H9 (cell line): Measurements from ENCODE around the gene STIM2. TPM values are rescaled to one million over a fixed set of nuclear protein-coding genes. Genes with fewer than 3 reads are reported as not detected.

ENCODE experiments used
- DNase-seq: peaks from one replicate; pipeline ENCODE4 v3.0.0-alpha.2; 2017
- H2AFZ ChIP-seq: one replicate; pipeline ENCODE4 v1.6.1; 2013; ENCODE audit warnings: mild to moderate bottlenecking, low read length, control low read depth, moderate library complexity
- H2AK5ac ChIP-seq: 2 replicates; pipeline ENCODE4 v1.6.1; 2013; ENCODE audit warnings: low read length, control low read depth, mixed read lengths; ENCODE audit not compliant: insufficient read length
- H2BK120ac ChIP-seq: one replicate; pipeline ENCODE4 v1.6.1; 2013; ENCODE audit warnings: low read depth, mild to moderate bottlenecking, low read length, control low read depth, inconsistent platforms; ENCODE audit not compliant: poor library complexity, severe bottlenecking
- H2BK12ac ChIP-seq: 2 replicates; pipeline ENCODE4 v1.6.1; 2013; ENCODE audit warnings: low read length, control low read depth, mixed read lengths, low read depth; ENCODE audit not compliant: insufficient read length
- H2BK15ac ChIP-seq: 2 replicates; pipeline ENCODE4 v1.6.1; 2013; ENCODE audit warnings: low read depth, low read length, control low read depth
- H2BK20ac ChIP-seq: one replicate; pipeline ENCODE4 v1.6.1; 2013; ENCODE audit warnings: low read depth, mild to moderate bottlenecking, low read length, control low read depth, inconsistent platforms; ENCODE audit not compliant: poor library complexity, severe bottlenecking
- H2BK5ac ChIP-seq: 2 replicates; pipeline ENCODE4 v1.6.1; 2013; ENCODE audit warnings: low read length, control low read depth, mixed read lengths; ENCODE audit not compliant: insufficient read length
- H3K14ac ChIP-seq: 2 replicates; pipeline ENCODE4 v1.6.1; 2013; ENCODE audit warnings: low read length, control low read depth; ENCODE audit not compliant: insufficient read depth
- H3K18ac ChIP-seq: 2 replicates; pipeline ENCODE4 v1.6.1; 2013; ENCODE audit warnings: low read depth, mild to moderate bottlenecking, mixed read lengths, low read length, control low read depth; ENCODE audit not compliant: insufficient read length
- H3K23ac ChIP-seq: 2 replicates; pipeline ENCODE4 v1.6.1; 2013; ENCODE audit warnings: low read length, control low read depth, mixed read lengths, low read depth; ENCODE audit not compliant: insufficient read length
- H3K23me2 ChIP-seq: 2 replicates; pipeline ENCODE4 v1.6.1; 2013; ENCODE audit warnings: low read depth, mild to moderate bottlenecking, mixed read lengths, low read length, control low read depth; ENCODE audit not compliant: insufficient read length, poor library complexity, severe bottlenecking
- H3K27ac ChIP-seq: 2 replicates; pipeline ENCODE4 v1.5.1; 2013; ENCODE audit warnings: low read length, control low read depth, mixed read lengths, low read depth; ENCODE audit not compliant: insufficient read length
- H3K27me3 ChIP-seq: 2 replicates; pipeline ENCODE4 v1.6.1; 2013; ENCODE audit warnings: low read length, control low read depth, inconsistent platforms; ENCODE audit not compliant: insufficient read depth
- H3K4ac ChIP-seq: 2 replicates; pipeline ENCODE4 v1.6.1; 2013; ENCODE audit warnings: low read depth, mild to moderate bottlenecking, control low read depth, inconsistent platforms, low read length, moderate library complexity
- H3K4me1 ChIP-seq: 2 replicates; pipeline ENCODE4 v1.6.1; 2013; ENCODE audit warnings: low read length, control low read depth, inconsistent platforms; ENCODE audit not compliant: insufficient read depth
- H3K4me2 ChIP-seq: 2 replicates; pipeline ENCODE4 v1.6.1; 2013; ENCODE audit warnings: low read length, control low read depth, mixed read lengths; ENCODE audit not compliant: insufficient read length, insufficient read depth
- H3K56ac ChIP-seq: 2 replicates; pipeline ENCODE4 v1.6.1; 2013; ENCODE audit warnings: low read depth, mild to moderate bottlenecking, mixed read lengths, low read length, control low read depth; ENCODE audit not compliant: insufficient read length
- H3K79me1 ChIP-seq: 2 replicates; pipeline ENCODE4 v1.6.1; 2013; ENCODE audit warnings: low read depth, mild to moderate bottlenecking, moderate library complexity, low read length, control low read depth, inconsistent platforms; ENCODE audit not compliant: insufficient read depth, poor library complexity, severe bottlenecking
- H3K79me2 ChIP-seq: 2 replicates; pipeline ENCODE4 v1.6.1; 2013; ENCODE audit warnings: low read length, control low read depth, inconsistent platforms; ENCODE audit not compliant: insufficient read depth
- H3K9ac ChIP-seq: 2 replicates; pipeline ENCODE4 v1.6.1; 2013; ENCODE audit warnings: low read length, control low read depth, mixed read lengths; ENCODE audit not compliant: insufficient read length; ENCODE audit errors: extremely low read depth
- H3K9me3 ChIP-seq: one replicate; pipeline ENCODE4 v1.6.1; 2013; ENCODE audit warnings: low read depth, low read length, inconsistent platforms; ENCODE audit not compliant: control insufficient read depth
- H3T11ph ChIP-seq: one replicate; pipeline ENCODE4 v1.6.1; 2013; ENCODE audit warnings: mild to moderate bottlenecking, low read length, control low read depth, inconsistent platforms
- H4K20me1 ChIP-seq: one replicate; pipeline ENCODE4 v1.6.1; 2013; ENCODE audit not compliant: control insufficient read depth, insufficient read length, insufficient read depth
- H4K5ac ChIP-seq: 2 replicates; pipeline ENCODE4 v1.6.1; 2013; ENCODE audit warnings: low read depth, mild to moderate bottlenecking, mixed read lengths, low read length, control low read depth; ENCODE audit not compliant: insufficient read length
- H4K8ac ChIP-seq: replicated peaks from 2 replicates; pipeline ENCODE4 v1.6.1; 2013; ENCODE audit warnings: low read length, control low read depth, mixed read lengths, low read depth; ENCODE audit not compliant: insufficient read length
- H4K91ac ChIP-seq: 2 replicates; pipeline ENCODE4 v1.6.1; 2013; ENCODE audit warnings: low read depth, mild to moderate bottlenecking, moderate library complexity, mixed read lengths, low read length, control low read depth; ENCODE audit not compliant: insufficient read length
- H3K27ac Mint-ChIP-seq, 3 experiments: 2 replicates in 2 of 3; 3 replicates in 1 of 3; pipeline ENCODE4 v1.8.0; 2020 to 2021; ENCODE audit warnings: mixed read lengths in 3 of 3, mild to moderate bottlenecking in 1 of 3, moderate library complexity in 1 of 3
- H3K27me3 Mint-ChIP-seq: 2 replicates; pipeline ENCODE4 v1.8.0; 2021; ENCODE audit warnings: low read depth, mild to moderate bottlenecking, moderate library complexity, mixed read lengths
- H3K36me3 Mint-ChIP-seq, 3 experiments: 2 replicates in 2 of 3; 3 replicates in 1 of 3; pipeline ENCODE4 v1.8.0; 2020 to 2021; ENCODE audit warnings: low read depth in 3 of 3, mixed read lengths in 3 of 3; ENCODE audit not compliant: insufficient read depth in 1 of 3
- H3K4me1 Mint-ChIP-seq, 2 experiments: 2 replicates each; pipeline ENCODE4 v1.8.0; 2020; ENCODE audit warnings: mixed read lengths in 2 of 2
- H3K4me3 Mint-ChIP-seq, 2 experiments: 2 replicates in 1 of 2; 3 replicates in 1 of 2; pipeline ENCODE4 v1.8.0; 2020 to 2021; ENCODE audit warnings: mild to moderate bottlenecking in 2 of 2, mixed read lengths in 2 of 2, moderate library complexity in 1 of 2
- H3K9me3 Mint-ChIP-seq, 2 experiments: 2 replicates in 1 of 2; 3 replicates in 1 of 2; pipeline ENCODE4 v1.8.0; 2020; ENCODE audit warnings: mild to moderate bottlenecking in 2 of 2, mixed read lengths in 2 of 2, moderate library complexity in 1 of 2
- whole genome bisulfite sequencing: extraction: QIAGEN DNeasy Blood & Tissue Kit; methylation state at CpG from one replicate; pipeline ENCODE4 v1.1.7; 2013; ENCODE audit warnings: missing lambda C conversion rate, low lambda C conversion rate, mixed read lengths; ENCODE audit not compliant: insufficient read length; ENCODE audit errors: extremely low coverage; 5-methylcytosine and 5-hydroxymethylcytosine counted together
- total RNA-seq: library from RNA; stranded (reverse); gene quantifications from 2 replicates; pipeline ENCODE4 v1.2.1, GENCODE V29; 2021
- TF ChIP-seq, protein P1 (sequence below): fragments of 200-600 bp; sonication (generic); conservative IDR thresholded peaks from 3 replicates; pipeline ENCODE4 v1.8.0; 2021; ENCODE audit warnings: antibody characterized with exemption, mild to moderate bottlenecking

The STIM2 gene
- total RNA-seq, 1 experiment from 2014 or later: 26.2 TPM

- H3K27ac Mint-ChIP-seq: no peak overlapping the region; a peak in 1 of 7 replicates
- Histone ChIP-seq H3K14ac (no peak overlapping the region), H3K4me1 (peaks cover 2% of the 10 kb centered on the region; the same call in 1 of the 2 replicates), H3K9me3 (no peaks in the 10 kb centered on the region), H2AFZ (no peak overlapping the region), H3K23ac (no peak overlapping the region), H3K79me1 (no peaks in the 10 kb centered on the region), H3K27me3 (no peaks in the 10 kb centered on the region), H3K18ac (no peak overlapping the region), H3K27ac (no peak overlapping the region), H4K5ac (no peak overlapping the region), H3K23me2 (no peaks in the 10 kb centered on the region), H4K8ac (no peak overlapping the region), H3K56ac (no peak overlapping the region), H2BK15ac (no peak overlapping the region), H3K4ac (no peak overlapping the region), H2BK5ac (no peak overlapping the region), H4K20me1 (no peaks in the 10 kb centered on the region), H2AK5ac (no peak overlapping the region), H3T11ph (no peak overlapping the region), H2BK120ac (no peak overlapping the region), H3K79me2 (no peaks in the 10 kb centered on the region), H2BK12ac (no peak overlapping the region), H4K91ac (no peak overlapping the region), H3K4me2 (no peak overlapping the region), H2BK20ac (no peak overlapping the region), H3K9ac (no peak overlapping the region)
- H3K4me3 Mint-ChIP-seq: no peak overlapping the region
- H3K36me3 Mint-ChIP-seq: no peaks in the 10 kb centered on the region; a peak in 1 of 7 replicates
- TF ChIP-seq, protein P1, sequence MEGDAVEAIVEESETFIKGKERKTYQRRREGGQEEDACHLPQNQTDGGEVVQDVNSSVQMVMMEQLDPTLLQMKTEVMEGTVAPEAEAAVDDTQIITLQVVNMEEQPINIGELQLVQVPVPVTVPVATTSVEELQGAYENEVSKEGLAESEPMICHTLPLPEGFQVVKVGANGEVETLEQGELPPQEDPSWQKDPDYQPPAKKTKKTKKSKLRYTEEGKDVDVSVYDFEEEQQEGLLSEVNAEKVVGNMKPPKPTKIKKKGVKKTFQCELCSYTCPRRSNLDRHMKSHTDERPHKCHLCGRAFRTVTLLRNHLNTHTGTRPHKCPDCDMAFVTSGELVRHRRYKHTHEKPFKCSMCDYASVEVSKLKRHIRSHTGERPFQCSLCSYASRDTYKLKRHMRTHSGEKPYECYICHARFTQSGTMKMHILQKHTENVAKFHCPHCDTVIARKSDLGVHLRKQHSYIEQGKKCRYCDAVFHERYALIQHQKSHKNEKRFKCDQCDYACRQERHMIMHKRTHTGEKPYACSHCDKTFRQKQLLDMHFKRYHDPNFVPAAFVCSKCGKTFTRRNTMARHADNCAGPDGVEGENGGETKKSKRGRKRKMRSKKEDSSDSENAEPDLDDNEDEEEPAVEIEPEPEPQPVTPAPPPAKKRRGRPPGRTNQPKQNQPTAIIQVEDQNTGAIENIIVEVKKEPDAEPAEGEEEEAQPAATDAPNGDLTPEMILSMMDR: peak; percentile 46
- WGBS: no CpG with 5 or more reads among the region's 4 CpGs
- no peaks in the 10 kb centered on the region; a peak in 1 of 5 replicates for H3K9me3 Mint-ChIP-seq
- H3K27me3 Mint-ChIP-seq: no peaks in the 10 kb centered on the region
- DNase-seq: no peak
- peaks cover 9 to 11% of the 10 kb centered on the region in 2 experiments for H3K4me1 Mint-ChIP-seq
Measured at GRCh38 chr4:27001398-27002164, 140.9 kb downstream of the STIM2 start.
